Measurements from ENCODE around the gene FAM43B.

The FAM43B gene

GRCh38 chr1:20552728-20553445, 514 bp downstream of the FAM43B start:
- no peak for DNase-seq (ENCODE audit: low read depth)

- DNase-seq (ENCODE audit: low read depth): no peak
These were observed 2.8 kb downstream of the FAM43B start for GRCh38 chr1:20555025-20555757.

GRCh38 chr1:20555758-20556120, 3.4 kb downstream of the FAM43B start:
- DNase-seq (ENCODE audit: low read depth): no peak

GRCh38 chr1:20558191-20558590, 5.8 kb downstream of the FAM43B start:
- DNase-seq (ENCODE audit: low read depth): no peak

- DNase-seq (ENCODE audit: low read depth): no peak
These were observed 8.6 kb downstream of the FAM43B start for GRCh38 chr1:20560966-20561365.

- no peak for DNase-seq (ENCODE audit: low read depth)
These were observed 12.9 kb downstream of the FAM43B start for GRCh38 chr1:20565234-20565633.

GRCh38 chr1:20569523-20570098, 17.2 kb downstream of the FAM43B start:
- DNase-seq (ENCODE audit: low read depth): no peak

GRCh38 chr1:20571427-20571826, 19.1 kb downstream of the FAM43B start:
- DNase-seq (ENCODE audit: low read depth): no peak

GRCh38 chr1:20573987-20574386, 21.6 kb downstream of the FAM43B start:
- DNase-seq (ENCODE audit: low read depth): no peak

GRCh38 chr1:20574686-20575540, 22.5 kb downstream of the FAM43B start:
- peak; percentile 26 for DNase-seq (ENCODE audit: low read depth)

- peak; percentile 0 for DNase-seq (ENCODE audit: low read depth)
These were observed 23.4 kb downstream of the FAM43B start for GRCh38 chr1:20575541-20576336.

- DNase-seq (ENCODE audit: low read depth): no peak
These were observed 25.7 kb downstream of the FAM43B start for GRCh38 chr1:20578062-20578461.

GRCh38 chr1:20578721-20579395, 26.5 kb downstream of the FAM43B start:
- no peak for DNase-seq (ENCODE audit: low read depth)

- DNase-seq (ENCODE audit: low read depth): no peak
These were observed 32.5 kb downstream of the FAM43B start for GRCh38 chr1:20584890-20585289.

- DNase-seq (ENCODE audit: low read depth): no peak
These were observed 34.7 kb downstream of the FAM43B start for GRCh38 chr1:20586953-20587660.

- DNase-seq (ENCODE audit: low read depth): no peak
These were observed 35.3 kb downstream of the FAM43B start for GRCh38 chr1:20587661-20588053.

GRCh38 chr1:20588634-20589225, 36.4 kb downstream of the FAM43B start, which contains the start of gene CDA:
TSS of gene CDA (plus strand) at chr1:20589097. CDS start at chr1:20589130, 33 bp downstream.
- DNase-seq (ENCODE audit: low read depth): no peak

- no peak for DNase-seq (ENCODE audit: low read depth)
These were observed 37.2 kb downstream of the FAM43B start for GRCh38 chr1:20589331-20590278.
